BJ (cell line): Measurements from ENCODE around the gene LCNL1. TPM values are rescaled to one million over a fixed set of nuclear protein-coding genes. Genes with fewer than 3 reads are reported as not detected.
A peak's percentile ranks its signal among the peaks of the same experiment; 100 is the strongest.

Experiments
- CTCF ChIA-PET: fragments of 350-600 bp; formaldehyde crosslinking; extraction: SDS; loops from one replicate; lab custom pipeline; 2021; ENCODE audit warnings: antibody characterized with exemption, inconsistent platforms; lab: Yijun Ruan, JAX
- POLR2A ChIA-PET: fragments of 300-600 bp; sonication (Branson Sonifier 250); formaldehyde crosslinking; extraction: SDS; loops from one replicate; lab custom pipeline; 2021; ENCODE audit warnings: antibody characterized with exemption; lab: Charles Lee
- DNase-seq: peaks from one replicate; pipeline ENCODE4 v3.0.0-alpha.2; 2011; ENCODE audit warnings: low read depth
- H3K27me3 ChIP-seq: 2 replicates; pipeline ENCODE4 v1.6.0; 2011; ENCODE audit warnings: low read length; ENCODE audit not compliant: control insufficient read depth, insufficient read depth
- H3K36me3 ChIP-seq: 2 replicates; pipeline ENCODE4 v1.5.1; 2011; ENCODE audit warnings: low read length; ENCODE audit not compliant: control insufficient read depth, insufficient read depth
- H3K4me3 ChIP-seq: 2 replicates; pipeline ENCODE4 v1.5.1; 2011; ENCODE audit warnings: low read depth, mild to moderate bottlenecking, control low read depth, low read length
- polyA plus RNA-seq: library from polyadenylated mRNA; depleted of rRNA; stranded (reverse); fragments of >200 nt; gene quantifications from 2 replicates; pipeline ENCODE4 v1.2.3, GENCODE V29; 2011
- TF ChIP-seq, protein P1 (sequence below): IDR thresholded peaks from 2 replicates; pipeline ENCODE4 v1.5.1; 2011; ENCODE audit warnings: low read depth, mild to moderate bottlenecking, control low read depth, inconsistent platforms, low read length, moderate library complexity; ENCODE audit not compliant: insufficient read depth

The LCNL1 gene
- polyA plus RNA-seq, 1 experiment = 0.01 TPM

- ChIA-PET POLR2A (no interaction called here), CTCF (interaction anchor here (1.1 kb wide), 1 partner anchor 25 kb away, joined by 4 read pairs; no protein-coding TSS in a partner anchor)
- H3K4me3 ChIP-seq = no peak overlapping the region
- H3K27me3 ChIP-seq = no peaks in the 10 kb centered on the region
- no peak for DNase-seq
- H3K36me3 ChIP-seq = no peaks in the 10 kb centered on the region
- TF ChIP-seq, protein P1, sequence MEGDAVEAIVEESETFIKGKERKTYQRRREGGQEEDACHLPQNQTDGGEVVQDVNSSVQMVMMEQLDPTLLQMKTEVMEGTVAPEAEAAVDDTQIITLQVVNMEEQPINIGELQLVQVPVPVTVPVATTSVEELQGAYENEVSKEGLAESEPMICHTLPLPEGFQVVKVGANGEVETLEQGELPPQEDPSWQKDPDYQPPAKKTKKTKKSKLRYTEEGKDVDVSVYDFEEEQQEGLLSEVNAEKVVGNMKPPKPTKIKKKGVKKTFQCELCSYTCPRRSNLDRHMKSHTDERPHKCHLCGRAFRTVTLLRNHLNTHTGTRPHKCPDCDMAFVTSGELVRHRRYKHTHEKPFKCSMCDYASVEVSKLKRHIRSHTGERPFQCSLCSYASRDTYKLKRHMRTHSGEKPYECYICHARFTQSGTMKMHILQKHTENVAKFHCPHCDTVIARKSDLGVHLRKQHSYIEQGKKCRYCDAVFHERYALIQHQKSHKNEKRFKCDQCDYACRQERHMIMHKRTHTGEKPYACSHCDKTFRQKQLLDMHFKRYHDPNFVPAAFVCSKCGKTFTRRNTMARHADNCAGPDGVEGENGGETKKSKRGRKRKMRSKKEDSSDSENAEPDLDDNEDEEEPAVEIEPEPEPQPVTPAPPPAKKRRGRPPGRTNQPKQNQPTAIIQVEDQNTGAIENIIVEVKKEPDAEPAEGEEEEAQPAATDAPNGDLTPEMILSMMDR = no peak
Measured at GRCh38 chr9:136972743-136973142, 10.1 kb upstream of the LCNL1 start.

- TF ChIP-seq, protein P1 = no peak
Measured at GRCh38 chr9:136973618-136974617, 8.9 kb upstream of the LCNL1 start.

GRCh38 chr9:136974817-136975535 lies 7.8 kb upstream of the LCNL1 start:
- Histone ChIP-seq H3K27me3 (no peaks in the 10 kb centered on the region), H3K4me3 (no peak overlapping the region), H3K36me3 (no peaks in the 10 kb centered on the region)
- POLR2A ChIA-PET = no interaction called here
- TF ChIP-seq, protein P1 = no peak
- CTCF ChIA-PET = interaction anchor here (1.4 to 2.5 kb wide), 3 partner anchors 27 to 61 kb away, joined by 4 to 11 read pairs (median 11); no protein-coding TSS in a partner anchor
- DNase-seq = no peak

More at GRCh38 chr9:136973618-136974617, 8.9 kb upstream of the LCNL1 start:
- Histone ChIP-seq H3K36me3 (no peaks in the 10 kb centered on the region), H3K4me3 (no peak overlapping the region), H3K27me3 (no peaks in the 10 kb centered on the region)
- POLR2A ChIA-PET = no interaction called here
- CTCF ChIA-PET = interaction anchor here (0.7 to 2.5 kb wide), 4 partner anchors 26 to 186 kb away, joined by 3 to 11 read pairs (median 4); no protein-coding TSS in a partner anchor
- no peak for DNase-seq

GRCh38 chr9:136975644-136976043 lies 7.1 kb upstream of the LCNL1 start:
- H3K27me3 ChIP-seq = no peaks in the 10 kb centered on the region
- DNase-seq = no peak
- no peaks in the 10 kb centered on the region for H3K36me3 ChIP-seq
- TF ChIP-seq, protein P1 = 0 out of 2 replicates have a peak, but pooled peaks have one; percentile 13
- no peak overlapping the region for H3K4me3 ChIP-seq
- ChIA-PET CTCF (interaction anchor here (1.4 to 2.5 kb wide), 3 partner anchors 28 to 60 kb away, joined by 4 to 11 read pairs (median 11); no protein-coding TSS in a partner anchor), POLR2A (no interaction called here)
